Left lung (tissue), 10 donors: ENCODE results near the gene POLA1. TPM values are rescaled to one million over a fixed set of nuclear protein-coding genes. Genes with fewer than 3 reads are reported as not detected.

Source experiments
- ATAC-seq: fragments of 200-7000 bp; cut with Tn5 transposase; one replicate; pipeline ENCODE4 v1.9.1; 2020; ENCODE audit warnings: moderate library complexity
- DNase-seq, 4 donors: peaks; one replicate each; pipeline ENCODE4 v3.0.0-alpha.2; 2013 to 2020
- H3K27ac ChIP-seq, 2 donors: fragments of 200-600 bp; sonication (generic) in 1 of 2; one replicate each; pipeline versions ENCODE4 v1.5.0 to v1.8.0; 2020 to 2021
- H3K27me3 ChIP-seq, 2 donors: fragments of 200-600 bp; sonication (generic) in 1 of 2; one replicate each; pipeline versions ENCODE4 v1.5.0 to v1.8.0; 2020 to 2021
- H3K36me3 ChIP-seq, 2 donors: fragments of 200-600 bp; sonication (generic) in 1 of 2; one replicate each; pipeline versions ENCODE4 v1.5.0 to v1.8.0; 2020 to 2021
- H3K4me1 ChIP-seq, 2 donors: fragments of 200-600 bp; one replicate each; pipeline ENCODE4 v1.8.0; 2021
- H3K4me3 ChIP-seq, 2 donors: fragments of 200-600 bp; sonication (generic) in 1 of 2; one replicate each; pipeline versions ENCODE4 v1.5.0 to v1.8.0; 2020 to 2021; ENCODE audit warnings: mild to moderate bottlenecking in 1 of 2
- H3K9me3 ChIP-seq, 2 donors: fragments of 200-600 bp; sonication (generic) in 1 of 2; one replicate each; pipeline versions ENCODE4 v1.5.0 to v1.8.0; 2020 to 2021
- CTCF ChIP-seq, 2 donors: fragments of 200-600 bp; sonication (generic) in 1 of 2; IDR thresholded peaks; one replicate each; pipeline versions ENCODE4 v1.5.0 to v1.8.0; 2021; ENCODE audit warnings: antibody characterized with exemption in 2 of 2
- intact Hi-C, 2 donors: fragments of 100-400 bp; cut with DNase I; formaldehyde crosslinking; loops; one replicate each; pipeline versions ENCODE4 v1.11.2 to v1.14.2; 2022
- polyA plus RNA-seq, 6 donors: library from polyadenylated mRNA; unstranded; fragments of 120-200 nt; gene quantifications; one replicate each; pipeline ENCODE4 v1.2.1, GENCODE V29; 2013; ENCODE audit not compliant: insufficient read length in 6 of 6
- total RNA-seq, 2 donors: library from RNA; stranded (reverse); fragmentation: NEBNext Ultra II Directional; extraction: Animal tissue kit (Norgen Biotek cat#: 25700); gene quantifications; one replicate each; pipeline ENCODE4 v1.2.1, GENCODE V29; 2021
- donor health status: DM: no; HTN: yes; CAD: no.
- donor health status: DM: no; HTN: no; CAD: no.

POLA1 gene
- total and polyA plus RNA-seq, 8 donors, result 11.0 to 19.6 (median 15.8) TPM

- TF ChIP-seq CTCF (IDR thresholded peaks at IDR 0.05), result no peak
- Histone ChIP-seq H3K27ac (no peak overlapping the region), H3K9me3 (no peaks in the 10 kb centered on the region), H3K36me3 (no peaks in the 10 kb centered on the region), H3K4me3 (no peak overlapping the region), H3K27me3 (peaks cover 90 to 98% of the 10 kb centered on the region in 2 donors), H3K4me1 (peaks cover 2 to 14% of the 10 kb centered on the region in 2 donors)
- ATAC-seq, result no peak
- intact Hi-C loops, result no loop called here
- DNase-seq, result no peak
These were observed 318.1 kb downstream of the POLA1 start for GRCh38 chrX:25011589-25012432.

GRCh38 chrX:25012433-25012735, 318.7 kb downstream of the POLA1 start:
- no peak for DNase-seq
- Histone ChIP-seq H3K36me3 (no peaks in the 10 kb centered on the region), H3K4me1 (peaks cover 2 to 14% of the 10 kb centered on the region in 2 donors), H3K9me3 (no peaks in the 10 kb centered on the region), H3K4me3 (no peak overlapping the region), H3K27me3 (peaks cover 89 to 98% of the 10 kb centered on the region in 2 donors), H3K27ac (no peak overlapping the region)
- intact Hi-C loops, result no loop called here
- no peak for TF ChIP-seq CTCF (IDR thresholded peaks at IDR 0.05)
- ATAC-seq, result no peak

GRCh38 chrX:25012793-25013631, 319.3 kb downstream of the POLA1 start:
- H3K27me3 ChIP-seq, result peaks cover 89 to 98% of the 10 kb centered on the region in 2 donors
- intact Hi-C loops, result no loop called here
- peaks cover 2 to 14% of the 10 kb centered on the region in 2 donors for H3K4me1 ChIP-seq
- H3K36me3 ChIP-seq, result no peaks in the 10 kb centered on the region
- no peak overlapping the region for H3K27ac ChIP-seq
- H3K4me3 ChIP-seq, result no peak overlapping the region
- H3K9me3 ChIP-seq, result no peaks in the 10 kb centered on the region
- ATAC-seq (peak; percentile 32), DNase-seq (no peak)
- no peak for TF ChIP-seq CTCF (IDR thresholded peaks at IDR 0.05)

GRCh38 chrX:25013632-25014365, 320.1 kb downstream of the POLA1 start:
- no peak for DNase-seq
- intact Hi-C loops, result no loop called here
- H3K4me1 ChIP-seq, result peaks cover 2 to 14% of the 10 kb centered on the region in 2 donors
- no peak for TF ChIP-seq CTCF (IDR thresholded peaks at IDR 0.05)
- peaks cover 89 to 98% of the 10 kb centered on the region in 2 donors for H3K27me3 ChIP-seq
- no peak overlapping the region for H3K4me3 ChIP-seq
- H3K36me3 ChIP-seq, result no peaks in the 10 kb centered on the region
- ATAC-seq, result no peak
- H3K27ac ChIP-seq, result no peak overlapping the region
- no peaks in the 10 kb centered on the region for H3K9me3 ChIP-seq
